PC-3 (cell line): ENCODE measurements around the gene SUMO3.

ENCODE experiments used
- EZH2 ChIP-seq: fragments of 300-600 bp; sonication (generic); IDR thresholded peaks from one replicate; pipeline ENCODE4 v1.6.1; 2017; ENCODE audit warnings: antibody characterized with exemption, mild to moderate bottlenecking, low read length; ENCODE audit not compliant: unreplicated experiment
- EZH2phosphoT487 ChIP-seq: fragments of 300-600 bp; sonication (generic); IDR thresholded peaks from 2 replicates; pipeline ENCODE4 v1.6.1; 2018; ENCODE audit warnings: mild to moderate bottlenecking, antibody characterized with exemption, low read length, borderline replicate concordance
- TF ChIP-seq, protein P1 (sequence below): fragments of 300-600 bp; sonication (generic); conservative IDR thresholded peaks from 2 replicates; pipeline ENCODE4 v1.5.1; 2017; ENCODE audit warnings: antibody characterized with exemption, low read depth, mild to moderate bottlenecking, low read length

DNA sequence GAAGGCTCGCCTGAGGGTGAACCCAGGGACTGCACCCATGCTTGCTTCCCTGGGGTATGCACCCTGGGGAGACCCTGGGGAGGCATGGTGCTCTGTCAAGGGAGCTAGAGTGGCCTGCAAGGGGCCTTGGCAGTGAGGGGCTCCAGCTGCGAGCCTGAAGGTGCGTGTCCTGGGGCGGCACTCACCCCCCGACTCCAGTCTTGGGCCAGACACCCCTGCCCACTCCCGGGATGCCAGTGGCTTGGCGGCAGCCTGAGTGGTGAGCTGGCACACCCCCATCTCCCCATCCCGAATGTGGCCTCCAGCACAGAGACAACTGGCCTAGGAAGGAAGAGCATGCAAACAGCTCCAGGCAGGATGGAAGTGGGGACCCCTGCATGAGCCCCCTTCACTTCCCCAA, 2.6 kb downstream of the SUMO3 start:
- TF ChIP-seq, protein P1, sequence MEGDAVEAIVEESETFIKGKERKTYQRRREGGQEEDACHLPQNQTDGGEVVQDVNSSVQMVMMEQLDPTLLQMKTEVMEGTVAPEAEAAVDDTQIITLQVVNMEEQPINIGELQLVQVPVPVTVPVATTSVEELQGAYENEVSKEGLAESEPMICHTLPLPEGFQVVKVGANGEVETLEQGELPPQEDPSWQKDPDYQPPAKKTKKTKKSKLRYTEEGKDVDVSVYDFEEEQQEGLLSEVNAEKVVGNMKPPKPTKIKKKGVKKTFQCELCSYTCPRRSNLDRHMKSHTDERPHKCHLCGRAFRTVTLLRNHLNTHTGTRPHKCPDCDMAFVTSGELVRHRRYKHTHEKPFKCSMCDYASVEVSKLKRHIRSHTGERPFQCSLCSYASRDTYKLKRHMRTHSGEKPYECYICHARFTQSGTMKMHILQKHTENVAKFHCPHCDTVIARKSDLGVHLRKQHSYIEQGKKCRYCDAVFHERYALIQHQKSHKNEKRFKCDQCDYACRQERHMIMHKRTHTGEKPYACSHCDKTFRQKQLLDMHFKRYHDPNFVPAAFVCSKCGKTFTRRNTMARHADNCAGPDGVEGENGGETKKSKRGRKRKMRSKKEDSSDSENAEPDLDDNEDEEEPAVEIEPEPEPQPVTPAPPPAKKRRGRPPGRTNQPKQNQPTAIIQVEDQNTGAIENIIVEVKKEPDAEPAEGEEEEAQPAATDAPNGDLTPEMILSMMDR: no peak
- TF ChIP-seq EZH2: no peak
- no peak for TF ChIP-seq EZH2phosphoT487
